BLaER1 (cell line): Measurements from ENCODE around the gene MTHFD1L.
A peak's percentile ranks its signal among the peaks of the same experiment; 100 is the strongest.

ENCODE experiments used
- H3K27ac ChIP-seq: shearing (Covaris generic); formaldehyde crosslinking; 2 replicates; pipeline ENCODE4 v1.8.1; 2022
- H3K27me3 ChIP-seq: shearing (Covaris generic); formaldehyde crosslinking; 2 replicates; pipeline ENCODE4 v1.8.1; 2022
- H3K36me3 ChIP-seq: shearing (Covaris generic); formaldehyde crosslinking; 2 replicates; pipeline ENCODE4 v1.8.1; 2022
- H3K4me1 ChIP-seq: shearing (Covaris generic); formaldehyde crosslinking; 2 replicates; pipeline ENCODE4 v1.8.1; 2022
- H3K4me2 ChIP-seq: shearing (Covaris generic); formaldehyde crosslinking; 2 replicates; pipeline ENCODE4 v1.8.1; 2022
- H3K4me3 ChIP-seq: shearing (Covaris generic); formaldehyde crosslinking; 2 replicates; pipeline ENCODE4 v1.8.1; 2022
- H3K9ac ChIP-seq: shearing (Covaris generic); formaldehyde crosslinking; 2 replicates; pipeline ENCODE4 v1.8.1; 2022
- H3K9me3 ChIP-seq: shearing (Covaris generic); formaldehyde crosslinking; 2 replicates; pipeline ENCODE4 v1.8.1; 2022
- H4K20me1 ChIP-seq: shearing (Covaris generic); formaldehyde crosslinking; 2 replicates; pipeline ENCODE4 v1.8.1; 2022
- Cebpa-rat ChIP-seq: shearing (Covaris generic); IDR thresholded peaks from 2 replicates; pipeline ENCODE4 v1.8.1; 2022

MTHFD1L gene

GRCh38 chr6:150880336-150880735 is 14.8 kb downstream of the MTHFD1L start:
- Histone ChIP-seq H3K9me3 (no peaks in the 10 kb centered on the region), H3K27ac (no peak overlapping the region), H3K4me2 (no peak overlapping the region), H3K4me1 (peaks cover 9% of the 10 kb centered on the region), H3K27me3 (no peaks in the 10 kb centered on the region), H3K4me3 (no peak overlapping the region), H3K9ac (no peak overlapping the region), H4K20me1 (peaks cover 74% of the 10 kb centered on the region), H3K36me3 (peaks cover 79% of the 10 kb centered on the region)
- no peak for TF ChIP-seq Cebpa-rat

- TF ChIP-seq Cebpa-rat, result no peak
- no peak overlapping the region for H3K4me2 ChIP-seq
- H4K20me1 ChIP-seq, result peaks cover 61% of the 10 kb centered on the region
- no peaks in the 10 kb centered on the region for H3K9me3 ChIP-seq
- H3K9ac ChIP-seq, result no peak overlapping the region
- no peaks in the 10 kb centered on the region for H3K4me1 ChIP-seq
- H3K36me3 ChIP-seq, result peaks cover 81% of the 10 kb centered on the region
- no peak overlapping the region for H3K4me3 ChIP-seq
- H3K27me3 ChIP-seq, result no peaks in the 10 kb centered on the region
- no peak overlapping the region for H3K27ac ChIP-seq
Measured at GRCh38 chr6:150881911-150882481, 16.5 kb downstream of the MTHFD1L start.

GRCh38 chr6:150883521-150883920 is 18.0 kb downstream of the MTHFD1L start:
- Histone ChIP-seq H4K20me1 (peaks cover 46% of the 10 kb centered on the region), H3K4me1 (peaks cover 11% of the 10 kb centered on the region), H3K4me2 (no peak overlapping the region), H3K9ac (no peak overlapping the region), H3K4me3 (no peak overlapping the region), H3K36me3 (peaks cover 81% of the 10 kb centered on the region), H3K27ac (no peak overlapping the region), H3K27me3 (no peaks in the 10 kb centered on the region), H3K9me3 (no peaks in the 10 kb centered on the region)
- TF ChIP-seq Cebpa-rat, result no peak

GRCh38 chr6:150886155-150886554 is 20.7 kb downstream of the MTHFD1L start:
- peaks cover 12% of the 10 kb centered on the region for H3K4me1 ChIP-seq
- no peak for TF ChIP-seq Cebpa-rat
- H3K27me3 ChIP-seq, result no peaks in the 10 kb centered on the region

GRCh38 chr6:150887978-150888563 is 22.6 kb downstream of the MTHFD1L start:
- Histone ChIP-seq H3K36me3 (peaks cover 89% of the 10 kb centered on the region), H4K20me1 (peaks cover 26% of the 10 kb centered on the region), H3K4me2 (peak overlapping the region; percentile 4; the same call in 1 of the 2 replicates), H3K4me3 (no peak overlapping the region), H3K27me3 (no peaks in the 10 kb centered on the region), H3K27ac (no peak overlapping the region), H3K9ac (no peak overlapping the region), H3K9me3 (no peaks in the 10 kb centered on the region), H3K4me1 (peaks cover 12% of the 10 kb centered on the region)
- TF ChIP-seq Cebpa-rat, result no peak

More at GRCh38 chr6:150886155-150886554, 20.7 kb downstream of the MTHFD1L start:
- H3K9ac ChIP-seq, result no peak overlapping the region
- peaks cover 86% of the 10 kb centered on the region for H3K36me3 ChIP-seq
- H3K4me3 ChIP-seq, result no peak overlapping the region
- no peak overlapping the region for H3K4me2 ChIP-seq
- H4K20me1 ChIP-seq, result peaks cover 30% of the 10 kb centered on the region; the same call in 1 of the 2 replicates
- no peaks in the 10 kb centered on the region for H3K9me3 ChIP-seq
- H3K27ac ChIP-seq, result no peak overlapping the region

- Histone ChIP-seq H3K4me3 (no peak overlapping the region), H3K9me3 (no peaks in the 10 kb centered on the region), H3K36me3 (peaks cover 80% of the 10 kb centered on the region), H3K27ac (no peak overlapping the region), H3K4me1 (peaks cover 23% of the 10 kb centered on the region), H3K4me2 (no peak overlapping the region), H4K20me1 (peaks cover 49% of the 10 kb centered on the region), H3K27me3 (no peaks in the 10 kb centered on the region), H3K9ac (no peak overlapping the region)
- TF ChIP-seq Cebpa-rat, result no peak
Measured at GRCh38 chr6:150890346-150890745, 24.8 kb downstream of the MTHFD1L start.

- Histone ChIP-seq H4K20me1 (peaks cover 54% of the 10 kb centered on the region), H3K4me1 (peaks cover 31% of the 10 kb centered on the region), H3K9ac (no peak overlapping the region), H3K9me3 (no peaks in the 10 kb centered on the region), H3K36me3 (peaks cover 76% of the 10 kb centered on the region), H3K4me3 (no peak overlapping the region), H3K27me3 (no peaks in the 10 kb centered on the region), H3K27ac (no peak overlapping the region), H3K4me2 (no peak overlapping the region)
- no peak for TF ChIP-seq Cebpa-rat
Measured at GRCh38 chr6:150891888-150892485, 26.5 kb downstream of the MTHFD1L start.

- Histone ChIP-seq H3K4me2 (no peak overlapping the region), H3K4me1 (peaks cover 26% of the 10 kb centered on the region), H3K27ac (no peak overlapping the region), H3K4me3 (no peak overlapping the region), H3K27me3 (no peaks in the 10 kb centered on the region), H3K36me3 (peaks cover 73% of the 10 kb centered on the region), H3K9me3 (no peaks in the 10 kb centered on the region), H4K20me1 (peaks cover 54% of the 10 kb centered on the region), H3K9ac (no peak overlapping the region)
- no peak for TF ChIP-seq Cebpa-rat
Measured at GRCh38 chr6:150894191-150894744, 28.8 kb downstream of the MTHFD1L start.

GRCh38 chr6:150894935-150895552 is 29.5 kb downstream of the MTHFD1L start:
- peaks cover 66% of the 10 kb centered on the region for H3K36me3 ChIP-seq
- H3K4me3 ChIP-seq, result no peak overlapping the region
- peaks cover 54% of the 10 kb centered on the region for H4K20me1 ChIP-seq
- H3K4me1 ChIP-seq, result peaks cover 26% of the 10 kb centered on the region
- TF ChIP-seq Cebpa-rat, result no peak
- no peaks in the 10 kb centered on the region for H3K9me3 ChIP-seq
- peak overlapping the region; percentile 59 for H3K4me2 ChIP-seq
- H3K27ac ChIP-seq, result no peak overlapping the region
- H3K27me3 ChIP-seq, result no peaks in the 10 kb centered on the region
- H3K9ac ChIP-seq, result peak overlapping the region; percentile 20; the same call in 1 of the 2 replicates
